ENCODE results near the gene IL12RB1.

DNA sequence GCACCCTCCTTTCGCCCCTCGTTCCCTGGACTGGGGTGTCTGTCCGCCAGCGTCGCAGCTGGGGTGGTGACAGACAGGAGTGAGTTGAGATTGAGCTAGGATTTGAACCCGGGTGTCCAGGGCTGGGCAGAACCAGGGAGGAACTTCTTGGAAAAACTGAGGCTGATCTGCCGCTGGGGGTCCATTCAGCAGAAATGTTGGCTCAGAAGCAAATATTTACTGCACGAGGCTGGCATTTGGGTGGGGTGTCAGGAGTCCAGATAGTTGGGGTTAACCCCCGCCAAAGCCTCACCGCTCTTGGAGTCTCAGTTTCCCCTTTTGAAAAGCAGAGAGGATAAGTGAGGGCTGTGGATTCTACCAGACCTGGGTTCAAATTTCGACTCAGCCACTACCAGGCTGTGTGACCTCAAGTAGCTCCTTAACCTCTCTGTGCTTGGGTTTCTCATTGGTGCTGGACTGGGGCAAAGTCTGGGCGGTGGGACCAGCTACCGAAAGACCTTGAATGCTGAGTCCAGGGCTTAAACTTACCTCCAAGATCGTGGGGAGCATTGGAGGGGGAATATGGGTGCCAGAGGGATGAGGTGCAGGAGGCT, 31.8 kb upstream of the IL12RB1 start:
- TF ChIP-seq, protein P1, sequence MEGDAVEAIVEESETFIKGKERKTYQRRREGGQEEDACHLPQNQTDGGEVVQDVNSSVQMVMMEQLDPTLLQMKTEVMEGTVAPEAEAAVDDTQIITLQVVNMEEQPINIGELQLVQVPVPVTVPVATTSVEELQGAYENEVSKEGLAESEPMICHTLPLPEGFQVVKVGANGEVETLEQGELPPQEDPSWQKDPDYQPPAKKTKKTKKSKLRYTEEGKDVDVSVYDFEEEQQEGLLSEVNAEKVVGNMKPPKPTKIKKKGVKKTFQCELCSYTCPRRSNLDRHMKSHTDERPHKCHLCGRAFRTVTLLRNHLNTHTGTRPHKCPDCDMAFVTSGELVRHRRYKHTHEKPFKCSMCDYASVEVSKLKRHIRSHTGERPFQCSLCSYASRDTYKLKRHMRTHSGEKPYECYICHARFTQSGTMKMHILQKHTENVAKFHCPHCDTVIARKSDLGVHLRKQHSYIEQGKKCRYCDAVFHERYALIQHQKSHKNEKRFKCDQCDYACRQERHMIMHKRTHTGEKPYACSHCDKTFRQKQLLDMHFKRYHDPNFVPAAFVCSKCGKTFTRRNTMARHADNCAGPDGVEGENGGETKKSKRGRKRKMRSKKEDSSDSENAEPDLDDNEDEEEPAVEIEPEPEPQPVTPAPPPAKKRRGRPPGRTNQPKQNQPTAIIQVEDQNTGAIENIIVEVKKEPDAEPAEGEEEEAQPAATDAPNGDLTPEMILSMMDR (optimal IDR thresholded peaks at IDR 0.05 in 1 of 3, IDR thresholded peaks at IDR 0.05 in 1 of 3, conservative IDR thresholded peaks at IDR 0.05 in 1 of 3; ENCODE audit: extremely low read depth in 1 of 3, insufficient read depth in 2 of 3, low read length in 3 of 3): no peak
- no peak for TF ChIP-seq EZH2 (IDR thresholded peaks at IDR 0.05; ENCODE audit: low read length)

Measured in keratinocyte (primary cell).